Caco-2 (cell line): ENCODE measurements around the gene TMEM259. TPM values are rescaled to one million over a fixed set of nuclear protein-coding genes. Genes with fewer than 3 reads are reported as not detected.

Experiments used
- Bru-seq: library from RNA; stranded (reverse); fragments of 400-500 nt; gene quantifications from one replicate; lab custom pipeline; 2021; lab: Mats Ljungman, UMichigan
- BruChase-seq, 2 experiments: library from RNA; stranded (reverse); fragments of 400-500 nt; gene quantifications; one replicate each; lab custom pipeline; 2021; lab: Mats Ljungman, UMichigan
- BruUV-seq: library from RNA; stranded (reverse); fragments of 400-500 nt; replicated peaks from 2 replicates; lab custom pipeline; 2021; lab: Mats Ljungman, UMichigan
- CTCF ChIA-PET: fragments of 300-600 bp; sonication (Branson Sonifier 250); formaldehyde crosslinking; loops from one replicate; lab custom pipeline; 2022; ENCODE audit warnings: antibody characterized with exemption; lab: Charles Lee
- POLR2A ChIA-PET: fragments of 300-600 bp; sonication (Branson Sonifier 250); formaldehyde crosslinking; loops from one replicate; lab custom pipeline; 2022; ENCODE audit warnings: antibody characterized with exemption; lab: Charles Lee
- DNase-seq, 2 experiments: peaks; one replicate each; pipeline versions ENCODE4 v3.0.0 to v3.0.0-alpha.2; 2020 to 2022
- H3K27me3 ChIP-seq: replicated peaks from 2 replicates; pipeline ENCODE4 v1.6.0; 2011; ENCODE audit warnings: low read length; ENCODE audit not compliant: control insufficient read depth, insufficient read depth
- H3K36me3 ChIP-seq: 2 replicates; pipeline ENCODE4 v1.5.1; 2011; ENCODE audit warnings: low read length; ENCODE audit not compliant: control insufficient read depth, insufficient read depth
- H3K4me1 ChIP-seq: fragments of 250-450 bp; sonication (Bioruptor Pico); 2 replicates; pipeline ENCODE4 v1.5.1; 2020; ENCODE audit warnings: mild to moderate bottlenecking
- H3K4me3 ChIP-seq: 2 replicates; pipeline ENCODE4 v1.5.1; 2011; ENCODE audit warnings: low read depth, mild to moderate bottlenecking, control low read depth, low read length
- H3K9me3 ChIP-seq: fragments of 250-450 bp; sonication (Bioruptor Pico); 2 replicates; pipeline ENCODE4 v1.5.1; 2020; ENCODE audit warnings: mild to moderate bottlenecking, moderate library complexity
- H3K27ac Mint-ChIP-seq: one replicate; pipeline ENCODE4 v1.8.0; 2022; ENCODE audit warnings: mixed read lengths; ENCODE audit not compliant: unreplicated experiment
- H3K27me3 Mint-ChIP-seq: one replicate; pipeline ENCODE4 v1.8.0; 2022; ENCODE audit warnings: mixed read lengths; ENCODE audit not compliant: insufficient read depth, unreplicated experiment
- H3K36me3 Mint-ChIP-seq: one replicate; pipeline ENCODE4 v1.8.0; 2022; ENCODE audit warnings: mild to moderate bottlenecking, mixed read lengths; ENCODE audit not compliant: insufficient read depth, unreplicated experiment
- H3K4me1 Mint-ChIP-seq: one replicate; pipeline ENCODE4 v1.8.0; 2022; ENCODE audit warnings: low read depth, mixed read lengths; ENCODE audit not compliant: unreplicated experiment
- H3K4me3 Mint-ChIP-seq: one replicate; pipeline ENCODE4 v1.8.0; 2022; ENCODE audit warnings: mild to moderate bottlenecking, moderate library complexity, mixed read lengths; ENCODE audit not compliant: unreplicated experiment
- H3K9me3 Mint-ChIP-seq: one replicate; pipeline ENCODE4 v1.8.0; 2022; ENCODE audit warnings: mixed read lengths; ENCODE audit not compliant: unreplicated experiment
- CTCF ChIP-seq, 2 experiments: fragments of 200-600 bp in 1 of 2; IDR thresholded peaks; 1 replicate in 1 of 2; 2 replicates in 1 of 2; pipeline versions ENCODE4 v1.5.1 to v1.8.0; 2011 to 2022; ENCODE audit warnings: antibody characterized with exemption in 1 of 2, control low read depth in 1 of 2, inconsistent platforms in 1 of 2, low read depth in 1 of 2, low read length in 1 of 2, mild to moderate bottlenecking in 1 of 2, moderate library complexity in 1 of 2; ENCODE audit not compliant: insufficient read depth in 1 of 2, severe bottlenecking in 1 of 2, unreplicated experiment in 1 of 2
- intact Hi-C: fragments of 100-400 bp; cut with micrococcal nuclease; formaldehyde crosslinking; loops from one replicate; pipeline ENCODE4 v1.10.0; 2022; ENCODE audit not compliant: unreplicated experiment
- long read RNA-seq: library from polyadenylated mRNA; stranded (forward); transcript quantifications from one replicate; pipeline ENCODE4 v2.0.0, GENCODE V29; 2022
- total RNA-seq: library from RNA; stranded (reverse); gene quantifications from 2 replicates; pipeline ENCODE4 v1.2.3, GENCODE V29; 2022

Gene TMEM259
- total RNA-seq, result 148 and 154 TPM in 2 replicates
- Bru-seq, nascent RNA, result percentile 65 among the genes with signal in this experiment
- BruChase-seq, experiment 1, labeled RNA remaining after a 2-hour chase, result percentile 75 among the genes with signal in this experiment
- percentile 93 among the genes with signal in this experiment for BruChase-seq, experiment 2, labeled RNA remaining after a 6-hour chase
- long read RNA-seq, transcript TMEM259-202 (11 exons, 2,748 nt), result major isoform, 133 of 374 reads
- long read RNA-seq, transcript TMEM259-208 (1 exons, 1,637 nt), result minor isoform, 10 of 374 reads
- long read RNA-seq, partial matches to known transcripts, result 36 of 374 reads
- long read RNA-seq, other reads (novel, unspliced or antisense), result 192 of 374 reads

- no peaks in the 10 kb centered on the region for H3K9me3 Mint-ChIP-seq
- peak within 1 kb of the TSS; percentile 95 for H3K4me3 Mint-ChIP-seq
- POLR2A ChIA-PET, result interaction anchor here (0.5 to 1.1 kb wide), 3 partner anchors 20 to 44 kb away, joined by 3 to 6 read pairs (median 4); partner anchors contain the start of gene ABCA7
- H3K27me3 Mint-ChIP-seq, result no peaks in the 10 kb centered on the region
- no peak for TF ChIP-seq CTCF (IDR thresholded peaks at IDR 0.05; ENCODE audit: insufficient read depth in 1 of 2, low read depth in 1 of 2, low read length in 1 of 2, severe bottlenecking in 1 of 2, unreplicated experiment in 1 of 2)
- H3K27ac Mint-ChIP-seq, result peak within 1 kb of the TSS; percentile 99
- Histone ChIP-seq H3K9me3 (no peaks in the 10 kb centered on the region), H3K4me1 (peaks cover 23% of the 10 kb centered on the region), H3K36me3 (no peaks in the 10 kb centered on the region), H3K27me3 (no peaks in the 10 kb centered on the region), H3K4me3 (peak within 1 kb of the TSS; percentile 62)
- H3K4me1 Mint-ChIP-seq, result peaks cover 15% of the 10 kb centered on the region
- BruUV-seq, result no TSS peak
- CTCF ChIA-PET, result interaction anchor here (0.5 to 1.2 kb wide), 4 partner anchors 19 to 93 kb away, joined by 3 to 6 read pairs (median 4); no protein-coding TSS in a partner anchor
- peaks cover 31% of the 10 kb centered on the region for H3K36me3 Mint-ChIP-seq
- intact Hi-C loops, result loop anchor here (1.0 to 10.0 kb wide), 3 partner anchors 20 to 84 kb away; partner anchors contain the start of genes ABCA7 and GPX4
- peak; percentile 97 for DNase-seq
Measured at GRCh38 chr19:1020868-1021425, at the start of gene TMEM259. Gene TMEM259 (minus strand): TSS chr19:1021123. CDS start chr19:1020996, 127 bp downstream.

- no peak overlapping the region for H3K4me3 Mint-ChIP-seq
- intact Hi-C loops, result no loop called here
- Histone ChIP-seq H3K4me3 (peak overlapping the region; percentile 25), H3K36me3 (no peaks in the 10 kb centered on the region; the same call in 1 of the 2 replicates), H3K27me3 (no peaks in the 10 kb centered on the region), H3K4me1 (peaks cover 16% of the 10 kb centered on the region), H3K9me3 (no peaks in the 10 kb centered on the region)
- no peak for DNase-seq
- no peak overlapping the region for H3K27ac Mint-ChIP-seq
- CTCF ChIA-PET, result no interaction called here
- peaks cover 46% of the 10 kb centered on the region for H3K36me3 Mint-ChIP-seq
- POLR2A ChIA-PET, result no interaction called here
- H3K4me1 Mint-ChIP-seq, result peaks cover 10% of the 10 kb centered on the region
- no TSS peak for BruUV-seq
- no peak for TF ChIP-seq CTCF (IDR thresholded peaks at IDR 0.05; ENCODE audit: insufficient read depth in 1 of 2, low read depth in 1 of 2, low read length in 1 of 2, severe bottlenecking in 1 of 2, unreplicated experiment in 1 of 2)
- H3K9me3 Mint-ChIP-seq, result no peaks in the 10 kb centered on the region
- no peaks in the 10 kb centered on the region for H3K27me3 Mint-ChIP-seq
Measured at GRCh38 chr19:1070576-1070930, 49.6 kb upstream of the TMEM259 start.

GRCh38 chr19:1069009-1069779, 48.3 kb upstream of the TMEM259 start:
- Mint-ChIP-seq H3K27me3 (no peaks in the 10 kb centered on the region), H3K27ac (peak overlapping the region; percentile 21), H3K4me3 (no peak overlapping the region), H3K36me3 (peaks cover 50% of the 10 kb centered on the region), H3K4me1 (peaks cover 7% of the 10 kb centered on the region), H3K9me3 (no peaks in the 10 kb centered on the region)
- ChIA-PET POLR2A (no interaction called here), CTCF (no interaction called here)
- H3K4me1 ChIP-seq, result peaks cover 12% of the 10 kb centered on the region
- TF ChIP-seq CTCF (IDR thresholded peaks at IDR 0.05; ENCODE audit: insufficient read depth in 1 of 2, low read depth in 1 of 2, low read length in 1 of 2, severe bottlenecking in 1 of 2, unreplicated experiment in 1 of 2), result no peak
- no peaks in the 10 kb centered on the region for H3K9me3 ChIP-seq
- BruUV-seq, result no TSS peak
- intact Hi-C loops, result no loop called here
- DNase-seq, result no peak
- H3K4me3 ChIP-seq, result no peak overlapping the region
- no peaks in the 10 kb centered on the region; the same call in 1 of the 2 replicates for H3K36me3 ChIP-seq
- H3K27me3 ChIP-seq, result no peaks in the 10 kb centered on the region
